Keratinocyte (primary cell): ENCODE measurements around the gene NPHS1. TPM values are rescaled to one million over a fixed set of nuclear protein-coding genes. Genes with fewer than 3 reads are reported as not detected.

Experiments
- DNase-seq: peaks from one replicate; pipeline ENCODE4 v3.0.0-alpha.2; 2011; ENCODE audit warnings: low read depth, missing footprints, low spot score
- FAIRE-seq: peaks from 2 replicates; lab custom pipeline; 2011; peaks lifted over from hg19 to GRCh38; lab: Jason Lieb, UNC
- H2AFZ ChIP-seq: 2 replicates; pipeline ENCODE4 v1.6.0; 2012; ENCODE audit warnings: low read length, control low read depth, inconsistent platforms; ENCODE audit not compliant: control insufficient read depth
- H3K27ac ChIP-seq: 2 replicates; pipeline ENCODE4 v1.5.1; 2011; ENCODE audit warnings: low read length; ENCODE audit not compliant: control insufficient read depth, insufficient read depth
- H3K27me3 ChIP-seq: 3 replicates; pipeline ENCODE4 v1.6.0; 2011; ENCODE audit warnings: low read length; ENCODE audit not compliant: control insufficient read depth, insufficient read depth; ENCODE audit errors: extremely low read depth
- H3K36me3 ChIP-seq, 2 experiments: 2 replicates in 1 of 2; 3 replicates in 1 of 2; pipeline ENCODE4 v1.5.1; 2011; ENCODE audit warnings: low read length in 2 of 2, mild to moderate bottlenecking in 1 of 2; ENCODE audit not compliant: control insufficient read depth in 2 of 2, insufficient read depth in 2 of 2; ENCODE audit errors: extremely low read depth in 1 of 2
- H3K4me1 ChIP-seq: 3 replicates; pipeline ENCODE4 v1.5.1; 2011; ENCODE audit warnings: low read length; ENCODE audit not compliant: control insufficient read depth, insufficient read depth; ENCODE audit errors: extremely low read depth
- H3K4me2 ChIP-seq: 3 replicates; pipeline ENCODE4 v1.6.0; 2011; ENCODE audit warnings: low read depth, low read length; ENCODE audit not compliant: control insufficient read depth, insufficient read depth; ENCODE audit errors: extremely low read depth
- H3K4me3 ChIP-seq, 3 experiments: fragments of 200-600 bp in 1 of 3; sonication (generic) in 1 of 3; 2 replicates in 2 of 3; 3 replicates in 1 of 3; pipeline ENCODE4 v1.5.1; 2011 to 2016; ENCODE audit warnings: low read length in 3 of 3, mild to moderate bottlenecking in 3 of 3, control low read depth in 2 of 3, inconsistent platforms in 1 of 3, low read depth in 1 of 3, mixed read lengths in 1 of 3, mixed run types in 1 of 3, moderate library complexity in 1 of 3; ENCODE audit not compliant: control insufficient read depth in 2 of 3, insufficient read depth in 2 of 3; ENCODE audit errors: extremely low read depth in 1 of 3
- H3K79me2 ChIP-seq: 2 replicates; pipeline ENCODE4 v1.6.0; 2012; ENCODE audit warnings: low read length; ENCODE audit not compliant: control insufficient read depth, insufficient read depth
- H3K9ac ChIP-seq: 3 replicates; pipeline ENCODE4 v1.6.0; 2011; ENCODE audit warnings: low read length; ENCODE audit not compliant: control insufficient read depth, insufficient read depth; ENCODE audit errors: extremely low read depth
- H3K9me1 ChIP-seq: 3 replicates; pipeline ENCODE4 v1.6.0; 2011; ENCODE audit warnings: low read length; ENCODE audit not compliant: control insufficient read depth, insufficient read depth; ENCODE audit errors: extremely low read depth
- H3K9me3 ChIP-seq: 2 replicates; pipeline ENCODE4 v1.5.1; 2012; ENCODE audit warnings: low read depth, low read length; ENCODE audit not compliant: control insufficient read depth
- H4K20me1 ChIP-seq: 3 replicates; pipeline ENCODE4 v1.6.0; 2011; ENCODE audit warnings: low read length; ENCODE audit not compliant: control insufficient read depth, insufficient read depth; ENCODE audit errors: extremely low read depth
- CTCF ChIP-seq, 3 experiments: IDR thresholded peaks in 1 of 3; conservative IDR thresholded peaks in 1 of 3; optimal IDR thresholded peaks in 1 of 3; 2 replicates in 2 of 3; 3 replicates in 1 of 3; pipeline versions ENCODE3 to v1.5.1; 2011; ENCODE audit warnings: low read length in 3 of 3, mild to moderate bottlenecking in 3 of 3, moderate library complexity in 2 of 3, control low read depth in 1 of 3, inconsistent platforms in 1 of 3; ENCODE audit not compliant: insufficient read depth in 2 of 3; ENCODE audit errors: extremely low read depth in 1 of 3
- EZH2 ChIP-seq: IDR thresholded peaks from one replicate; pipeline ENCODE4 v1.6.1; 2012; ENCODE audit warnings: inconsistent platforms, mild to moderate bottlenecking, low read length, moderate library complexity
- dilution Hi-C: fragments of 300-500 bp; cut with MboI; formaldehyde crosslinking; loops from one replicate; pipeline ENCODE4 v1.7.0; 2020; ENCODE audit warnings: low sequenced_read_pairs; ENCODE audit not compliant: extremely low pct_ligation_motif_present
- polyA plus RNA-seq, 5 experiments: library from polyadenylated mRNA; depleted of rRNA in 3 of 5; stranded (reverse) in 3 of 5; stranded (forward) in 1 of 5; unstranded in 1 of 5; fragments of >200 nt; gene quantifications; 1 replicate in 1 of 5; 2 replicates in 3 of 5; 3 replicates in 1 of 5; pipeline versions ENCODE4 v1.2.1 to v1.2.3, GENCODE V29; 2011 to 2012; ENCODE audit warnings: missing spikeins in 2 of 5, low read depth in 1 of 5, low replicate concordance in 1 of 5

The NPHS1 gene
- polyA plus RNA-seq, 1 donor (not counting 4 experiments of a cell fraction or from before 2014, with no cell fraction given) = not detected

- Histone ChIP-seq H3K4me3 (no peak overlapping the region), H3K27me3 (no peaks in the 10 kb centered on the region), H3K4me1 (no peaks in the 10 kb centered on the region), H2AFZ (no peak overlapping the region), H3K36me3 (no peaks in the 10 kb centered on the region), H3K79me2 (no peaks in the 10 kb centered on the region), H3K27ac (no peak overlapping the region), H3K4me2 (no peak overlapping the region), H3K9ac (no peak overlapping the region), H3K9me3 (no peaks in the 10 kb centered on the region), H4K20me1 (peaks cover 2% of the 10 kb centered on the region), H3K9me1 (no peaks in the 10 kb centered on the region)
- FAIRE-seq (no peak), DNase-seq (no peak)
- TF ChIP-seq EZH2 (no peak), CTCF (optimal IDR thresholded peaks at IDR 0.05 in 1 of 3, IDR thresholded peaks at IDR 0.05 in 1 of 3, conservative IDR thresholded peaks at IDR 0.05 in 1 of 3; ENCODE audit: extremely low read depth in 1 of 3, insufficient read depth in 2 of 3, low read length in 3 of 3) (no peak)
- dilution Hi-C loops = no loop called here
These were observed 62.9 kb downstream of the NPHS1 start for GRCh38 chr19:35789195-35789977.

GRCh38 chr19:35788205-35788960 lies 63.9 kb downstream of the NPHS1 start:
- dilution Hi-C loops = no loop called here
- DNase-seq (no peak), FAIRE-seq (no peak)
- TF ChIP-seq CTCF (optimal IDR thresholded peaks at IDR 0.05 in 1 of 3, IDR thresholded peaks at IDR 0.05 in 1 of 3, conservative IDR thresholded peaks at IDR 0.05 in 1 of 3; ENCODE audit: extremely low read depth in 1 of 3, insufficient read depth in 2 of 3, low read length in 3 of 3) = no peak
- TF ChIP-seq EZH2 = no peak
- H3K27ac ChIP-seq = no peak overlapping the region
- no peak overlapping the region for H3K4me3 ChIP-seq
- no peak overlapping the region for H2AFZ ChIP-seq
- H4K20me1 ChIP-seq = peaks cover 2% of the 10 kb centered on the region
- H3K9ac ChIP-seq = no peak overlapping the region
- H3K79me2 ChIP-seq = no peaks in the 10 kb centered on the region
- H3K9me1 ChIP-seq = no peaks in the 10 kb centered on the region
- no peaks in the 10 kb centered on the region for H3K27me3 ChIP-seq
- H3K4me2 ChIP-seq = no peak overlapping the region
- H3K9me3 ChIP-seq = no peaks in the 10 kb centered on the region
- no peaks in the 10 kb centered on the region for H3K36me3 ChIP-seq
- no peaks in the 10 kb centered on the region for H3K4me1 ChIP-seq
